Raji (cell line): ENCODE results near the gene HNRNPLL.

Source experiments
- POLR2A ChIP-seq: IDR thresholded peaks from 2 replicates; pipeline ENCODE4 v1.6.1; 2011; ENCODE audit warnings: low read depth, low read length, control low read depth; ENCODE audit not compliant: insufficient read depth

Gene HNRNPLL

DNA sequence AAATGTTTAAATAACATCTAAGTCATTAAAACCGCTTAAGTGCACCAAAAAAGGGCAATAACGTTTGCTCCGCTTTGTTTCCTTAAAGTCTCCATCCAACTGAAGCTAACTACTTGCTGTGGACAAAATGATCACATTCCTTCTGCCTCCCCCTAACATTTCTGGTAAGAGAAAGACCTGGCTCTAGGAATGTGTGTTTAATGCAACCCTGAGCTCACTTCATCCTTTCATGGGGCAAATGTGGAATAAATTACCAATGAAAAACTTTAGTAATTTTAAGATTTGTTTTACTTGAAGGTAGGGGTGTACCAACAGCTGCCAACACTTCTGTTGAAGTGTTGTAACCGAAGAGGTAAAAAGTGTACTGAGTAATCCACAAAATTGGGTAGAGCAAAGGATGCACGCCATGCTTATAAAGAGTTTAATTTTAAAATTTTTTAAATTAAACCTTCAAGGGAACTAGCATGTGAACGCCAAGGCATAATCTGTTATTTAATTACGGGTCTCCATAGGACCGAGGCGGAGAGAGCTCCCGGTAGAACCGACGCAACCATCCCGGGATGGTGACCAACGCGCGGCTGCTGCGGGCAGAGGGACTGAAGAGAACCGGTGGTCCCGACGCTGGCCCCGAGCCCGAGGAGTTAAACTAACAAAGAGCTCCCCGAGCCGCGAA is 1.1 kb downstream of the HNRNPLL start:
- TF ChIP-seq POLR2A = no peak

DNA sequence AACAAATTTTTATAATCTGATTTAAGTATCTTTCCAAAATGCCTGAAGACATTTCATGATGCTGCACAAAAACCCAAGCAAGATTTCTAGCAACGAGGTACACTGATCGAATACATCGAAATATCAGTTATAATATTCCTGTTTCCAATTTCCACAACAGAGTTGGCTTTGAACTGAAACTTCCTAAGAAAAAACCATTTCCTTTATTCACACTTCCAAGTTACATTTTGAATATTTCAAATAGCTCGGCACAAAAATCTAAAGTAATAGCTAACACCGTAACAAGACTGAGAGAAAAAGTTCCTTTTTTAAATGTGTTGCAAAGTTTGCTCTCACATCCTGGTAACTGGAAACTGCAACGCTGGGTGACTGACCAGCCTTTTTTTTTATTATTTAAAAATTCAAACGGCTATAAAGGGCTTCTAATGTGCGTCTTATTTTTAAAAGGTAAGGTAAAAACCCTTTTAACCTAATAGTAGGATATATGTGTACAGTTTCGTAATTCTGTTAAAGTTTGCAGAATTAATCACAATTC is 1.7 kb downstream of the HNRNPLL start:
- TF ChIP-seq POLR2A = no peak

DNA sequence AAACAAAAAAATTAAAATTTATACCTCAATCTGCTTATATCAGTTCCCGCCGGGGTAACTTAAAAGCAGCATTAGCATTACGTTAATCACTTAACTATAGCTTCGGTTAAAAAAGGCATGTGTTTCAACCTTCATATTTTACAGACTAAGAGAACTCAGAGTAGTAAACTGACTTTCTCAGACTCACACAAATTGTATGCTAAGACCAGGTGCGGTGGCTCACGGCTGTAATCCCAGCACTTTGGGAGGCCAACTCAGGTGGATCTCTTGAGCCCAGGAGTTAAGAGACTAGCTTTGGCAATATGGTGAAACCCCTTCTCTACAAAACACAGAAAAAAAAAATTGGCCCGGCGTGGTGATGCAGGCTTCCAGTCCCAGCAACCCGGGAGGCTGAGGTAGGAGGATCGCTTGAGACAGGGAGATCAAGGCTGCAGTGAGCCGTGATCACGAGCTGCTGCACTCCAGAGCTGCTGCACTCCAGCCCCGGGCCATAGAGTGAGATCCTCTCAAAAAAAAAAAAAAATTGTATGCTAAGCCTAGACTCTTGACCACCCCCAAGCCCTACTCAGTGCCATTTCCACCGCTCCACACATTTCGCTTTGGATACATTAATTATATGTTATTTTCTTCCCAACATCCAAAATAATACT is 2.4 kb downstream of the HNRNPLL start:
- TF ChIP-seq POLR2A = no peak

DNA sequence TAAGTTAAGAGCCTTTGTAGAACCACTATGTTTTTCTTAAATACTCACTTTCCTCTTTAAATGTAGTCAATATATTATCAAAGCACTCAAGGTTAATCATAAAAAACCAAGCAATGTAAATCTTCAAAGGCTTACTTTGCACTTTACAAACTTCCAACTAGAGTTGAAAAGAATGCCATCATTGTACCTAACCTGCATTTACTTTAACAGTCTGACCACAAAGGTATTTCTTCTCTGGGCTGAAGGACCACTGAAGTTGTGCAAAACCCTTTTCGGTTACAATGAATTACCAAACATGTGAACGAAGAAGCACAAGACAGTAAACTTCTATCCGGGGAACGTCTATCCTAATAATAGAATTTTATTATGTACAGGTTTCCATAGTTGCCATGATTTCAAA is 3.0 kb downstream of the HNRNPLL start:
- no peak for TF ChIP-seq POLR2A

DNA sequence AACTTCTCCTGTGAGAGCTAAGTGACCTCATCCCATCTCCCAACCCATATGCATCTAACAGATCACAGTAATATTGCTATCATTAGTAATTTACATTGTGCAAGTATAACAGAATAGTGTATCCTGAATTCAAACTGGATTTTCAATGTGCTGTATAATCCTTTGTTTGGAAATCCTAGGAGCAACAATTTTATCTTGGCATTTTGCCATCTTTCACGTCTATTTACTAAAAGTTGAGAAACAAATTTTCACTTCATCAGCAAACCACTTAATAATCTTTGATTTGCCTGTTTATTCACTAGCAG is 3.8 kb downstream of the HNRNPLL start:
- TF ChIP-seq POLR2A = no peak

DNA sequence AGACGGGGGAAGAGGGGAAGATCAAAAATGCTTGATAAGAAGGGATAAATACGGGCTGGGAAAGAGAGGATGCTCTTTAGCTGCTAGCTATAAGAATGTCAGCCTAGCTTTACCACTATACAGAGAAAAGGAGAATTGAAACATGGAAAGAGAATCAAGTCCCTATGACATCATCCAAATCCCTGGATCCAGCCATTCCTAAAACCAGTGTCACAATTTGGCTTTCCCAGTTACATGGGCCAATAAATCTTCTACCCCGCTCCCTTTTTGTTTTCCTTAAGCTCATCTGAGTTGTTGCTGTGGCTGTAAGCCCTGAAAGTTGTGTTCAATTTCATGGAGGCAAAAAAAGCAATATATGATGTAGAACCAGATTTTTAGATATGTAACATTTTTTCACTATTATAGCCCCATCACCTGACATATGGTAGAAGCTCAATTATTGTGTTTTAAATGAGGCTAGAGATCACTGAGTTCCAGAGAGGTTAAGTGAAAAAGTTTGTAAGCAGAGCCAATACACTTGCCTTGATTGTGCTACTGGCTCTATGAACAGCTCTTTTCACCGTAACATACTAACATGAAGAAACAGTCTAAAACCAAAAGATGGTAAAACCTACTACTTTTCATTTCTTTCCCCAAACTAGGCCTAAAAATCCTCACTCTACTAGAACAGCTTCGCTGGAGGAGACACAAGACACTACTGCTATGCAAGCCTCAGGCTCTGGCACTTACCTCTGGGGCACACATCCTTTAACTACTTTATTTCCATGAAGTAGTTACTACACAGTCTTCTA is 4.3 kb downstream of the HNRNPLL start:
- TF ChIP-seq POLR2A = no peak

DNA sequence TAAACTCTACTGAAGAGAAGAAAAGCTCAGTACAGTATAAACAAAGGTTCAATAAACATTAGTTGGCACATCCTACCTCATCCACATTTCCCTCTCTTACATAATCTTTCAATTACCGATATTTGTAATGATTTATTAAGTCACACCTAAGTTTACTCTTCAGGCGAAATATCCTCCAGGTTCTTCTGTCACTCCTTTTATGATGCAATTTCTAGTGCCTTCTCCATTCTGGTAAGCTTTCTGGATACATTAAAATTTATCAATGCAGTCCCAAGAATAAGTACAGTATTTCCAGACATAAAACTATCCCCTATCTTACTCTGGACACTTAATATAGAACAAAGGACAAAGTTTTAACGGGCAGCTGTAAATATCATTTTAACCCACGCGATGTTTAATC is 5.6 kb downstream of the HNRNPLL start:
- no peak for TF ChIP-seq POLR2A

DNA sequence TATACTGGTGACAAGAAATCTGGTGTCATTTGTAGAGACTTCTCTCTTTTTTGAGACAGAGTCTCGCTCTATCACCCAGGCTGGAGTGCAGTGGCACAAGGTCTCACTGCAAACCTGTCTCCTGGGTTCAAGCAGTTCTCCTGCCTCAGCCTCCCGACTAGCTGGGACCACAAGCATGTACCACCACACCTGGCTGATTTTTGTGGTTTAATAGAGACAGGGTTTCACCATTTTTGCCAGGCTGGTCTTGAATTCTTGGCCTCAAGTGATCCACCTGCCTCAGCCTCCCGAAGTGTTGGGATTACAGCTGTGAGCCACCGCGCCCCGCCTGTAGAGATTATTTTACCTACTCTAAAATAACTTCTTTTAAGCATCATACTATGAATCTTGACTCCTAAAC is 6.5 kb downstream of the HNRNPLL start:
- TF ChIP-seq POLR2A = no peak

DNA sequence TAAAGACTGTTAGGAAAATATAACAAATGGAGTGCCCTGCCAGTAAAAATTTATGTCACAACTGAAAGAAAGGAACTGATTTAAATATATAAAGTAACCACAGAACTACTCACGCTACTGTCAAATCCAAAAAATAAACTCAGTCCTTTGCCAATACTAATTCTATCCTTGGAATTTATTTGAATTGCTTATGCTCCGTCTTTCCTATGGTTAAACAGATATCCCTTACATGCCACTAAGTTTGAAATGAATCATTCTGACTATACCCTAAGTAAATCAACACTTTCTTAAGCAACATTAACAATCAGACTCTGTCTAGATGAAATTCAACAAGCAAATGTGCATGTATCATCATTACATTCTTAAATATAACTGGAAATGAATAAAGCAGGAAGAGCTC is 9.8 kb downstream of the HNRNPLL start:
- no peak for TF ChIP-seq POLR2A

DNA sequence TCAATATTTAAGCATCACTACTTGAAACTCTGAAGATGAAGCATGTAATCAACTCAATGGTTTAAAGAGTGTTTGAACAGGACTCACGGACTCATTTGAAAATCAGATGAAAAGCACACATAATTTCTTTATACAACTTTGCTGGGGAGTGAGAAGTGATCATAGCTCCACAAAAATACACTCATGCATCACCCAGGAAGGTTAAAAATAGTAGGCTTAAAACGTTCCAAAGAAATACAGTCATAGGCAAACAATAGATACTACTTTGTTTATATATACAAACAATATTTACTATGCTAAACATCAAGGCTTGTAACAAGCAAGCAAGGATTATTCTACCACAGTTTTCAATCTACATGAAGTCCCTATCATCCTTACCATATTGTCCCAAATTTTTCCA is 11.6 kb downstream of the HNRNPLL start:
- TF ChIP-seq POLR2A = no peak

DNA sequence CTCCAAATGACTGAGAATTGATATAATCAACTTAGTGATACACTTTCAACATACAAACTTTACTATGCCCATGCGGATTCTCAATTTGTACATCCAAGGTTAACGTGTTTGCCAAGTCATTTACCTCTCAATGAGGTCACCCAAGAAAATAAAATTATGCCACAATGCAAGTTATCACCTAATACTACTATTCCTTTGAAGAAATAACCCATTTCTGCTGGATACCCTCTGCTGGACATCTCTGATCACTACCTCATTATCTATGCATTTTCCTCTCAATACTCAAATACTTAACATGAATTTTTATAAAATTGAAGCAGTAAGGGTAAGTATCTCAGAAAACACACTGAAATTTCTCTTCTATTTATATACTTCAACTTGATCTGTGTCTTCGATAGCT is 12.7 kb downstream of the HNRNPLL start:
- TF ChIP-seq POLR2A = no peak

DNA sequence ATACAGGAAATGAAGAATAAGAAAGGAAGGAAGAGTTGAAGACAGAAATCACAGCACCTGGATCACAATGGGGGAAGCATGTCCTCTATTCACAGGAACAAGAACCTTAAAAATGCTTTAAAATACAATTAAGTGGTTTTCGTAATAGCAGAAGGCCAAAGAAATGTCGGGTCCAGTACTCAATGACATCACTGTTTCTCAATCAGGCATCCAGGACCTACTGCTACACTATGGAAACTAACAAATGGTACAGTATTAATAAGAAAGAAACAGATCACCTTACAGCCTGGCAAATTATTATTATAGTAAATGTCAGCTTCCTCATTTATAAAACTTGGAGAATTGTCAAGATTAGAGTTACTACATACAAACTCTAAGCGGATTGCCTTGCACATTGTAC is 15.8 kb downstream of the HNRNPLL start:
- TF ChIP-seq POLR2A = no peak

DNA sequence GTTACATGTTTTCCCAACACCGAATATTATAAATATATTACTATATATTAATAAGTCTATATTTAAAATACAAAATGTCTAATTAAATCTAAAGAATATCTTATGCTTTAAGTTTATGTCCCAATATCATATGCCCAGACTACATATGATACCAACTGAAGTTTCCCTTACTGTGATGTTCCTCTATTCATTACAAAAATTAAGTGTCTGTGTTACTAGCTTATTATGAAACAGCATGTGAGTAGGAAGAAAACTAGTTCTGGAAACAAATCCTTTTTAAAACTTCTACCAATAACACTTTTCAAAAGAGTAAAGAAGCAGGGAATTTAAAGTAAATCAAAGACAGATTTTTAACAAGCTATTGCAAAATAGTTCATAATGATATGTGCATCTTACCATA is 17.8 kb downstream of the HNRNPLL start:
- no peak for TF ChIP-seq POLR2A

DNA sequence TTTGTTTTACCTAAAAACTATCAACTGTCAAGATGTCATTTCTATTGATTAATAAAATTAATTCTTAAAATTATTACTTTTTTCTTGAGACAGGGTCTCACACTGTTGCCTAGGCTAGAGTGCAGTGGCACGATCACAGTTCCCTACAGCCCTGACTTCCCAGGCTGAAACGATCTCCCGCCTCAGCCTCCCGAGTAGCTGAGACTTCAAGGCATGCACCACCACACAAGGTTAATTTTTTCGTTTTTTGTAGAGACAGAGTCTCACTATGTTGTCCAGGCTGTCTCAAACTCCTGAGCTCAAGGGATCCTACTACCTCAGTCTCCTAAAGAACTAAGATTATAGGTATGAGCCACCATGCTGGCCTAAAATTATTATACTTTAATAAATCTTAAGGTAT is 18.7 kb downstream of the HNRNPLL start:
- TF ChIP-seq POLR2A = no peak

DNA sequence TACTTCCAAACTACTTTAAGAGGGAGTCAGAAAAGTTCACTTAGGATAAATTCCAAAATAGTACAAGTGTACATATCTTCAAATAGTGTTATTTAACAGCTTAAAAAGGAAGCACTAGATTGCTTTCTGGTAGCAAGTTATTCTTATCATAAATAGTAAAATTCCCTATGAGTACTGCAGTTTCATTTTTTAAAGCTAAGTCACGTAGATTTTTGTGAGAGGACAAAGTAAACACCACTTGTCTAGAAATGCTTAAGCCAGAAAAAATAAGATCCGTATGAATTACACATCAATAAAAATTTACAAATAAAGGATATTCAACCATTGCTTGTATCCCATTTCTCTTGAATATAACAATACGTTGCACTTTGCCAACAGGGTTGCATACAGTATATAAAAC is 19.2 kb downstream of the HNRNPLL start:
- no peak for TF ChIP-seq POLR2A

DNA sequence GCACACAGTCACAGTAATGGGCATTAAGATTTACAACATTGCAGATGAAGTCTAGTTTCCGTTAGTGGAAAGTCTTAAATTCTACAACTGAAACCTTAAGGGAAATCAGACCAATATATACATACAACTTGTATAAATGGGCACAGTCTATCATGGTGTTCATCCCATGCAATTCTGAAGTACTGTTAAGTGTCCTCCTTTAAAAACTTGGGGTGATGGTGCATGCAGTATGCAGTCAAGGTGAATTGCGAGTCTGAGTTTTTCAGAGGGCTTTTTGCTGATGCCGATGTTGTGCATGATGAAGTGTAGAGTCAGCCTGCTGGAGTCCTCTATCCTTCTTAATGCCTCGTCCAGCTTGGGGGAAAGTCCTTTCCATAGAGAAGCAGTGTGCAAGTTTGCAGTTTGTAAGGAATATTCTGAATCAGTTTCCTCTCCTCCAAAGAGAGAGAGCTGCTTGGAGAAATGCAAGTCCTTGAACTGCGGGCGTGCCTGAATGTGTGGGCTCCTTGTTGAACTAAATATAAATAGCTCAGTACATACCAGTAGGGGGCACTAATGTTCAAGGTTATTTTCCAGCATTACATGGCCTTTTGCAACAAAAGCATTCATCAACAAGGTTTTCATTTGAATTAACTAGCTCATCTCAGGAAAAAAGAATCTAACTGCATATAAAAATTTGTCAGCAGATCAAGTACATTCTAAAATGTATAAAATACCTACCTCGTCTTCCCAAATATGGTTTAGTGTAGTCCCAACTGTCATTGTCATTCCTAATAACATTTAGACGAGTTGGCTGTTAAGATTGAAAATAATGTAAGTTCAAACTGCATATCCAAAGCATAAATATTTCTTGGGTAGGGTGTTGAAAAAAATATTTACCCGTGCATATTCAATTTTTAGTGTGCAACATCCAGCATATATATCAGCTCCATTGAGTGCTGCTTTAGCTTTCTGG is 21.3 kb downstream of the HNRNPLL start:
- TF ChIP-seq POLR2A = no peak
